Fibroblast of pulmonary artery (primary cell): ENCODE measurements around the gene ZNF100.

Experiments
- DNase-seq: peaks from one replicate; pipeline ENCODE4 v3.0.0-alpha.2; 2010; ENCODE audit warnings: low read depth
- H3K4me3 ChIP-seq: replicated peaks from 2 replicates; pipeline ENCODE4 v1.5.1; 2011; ENCODE audit warnings: low read depth, mild to moderate bottlenecking, control low read depth, low read length, moderate library complexity
- CTCF ChIP-seq: IDR thresholded peaks from 2 replicates; pipeline ENCODE4 v1.5.1; 2011; ENCODE audit warnings: mild to moderate bottlenecking, control low read depth, low read length, inconsistent platforms; ENCODE audit errors: missing control alignments

The ZNF100 gene

GRCh38 chr19:21697698-21698097 lies 69.7 kb downstream of the ZNF100 start:
- TF ChIP-seq CTCF, result no peak
- H3K4me3 ChIP-seq, result no peak overlapping the region
- no peak for DNase-seq

- no peak overlapping the region for H3K4me3 ChIP-seq
- DNase-seq, result no peak
- TF ChIP-seq CTCF, result no peak
These were observed 73.0 kb downstream of the ZNF100 start for GRCh38 chr19:21694171-21694906.

GRCh38 chr19:21693399-21693798 lies 74.0 kb downstream of the ZNF100 start:
- H3K4me3 ChIP-seq, result no peak overlapping the region
- no peak for DNase-seq
- TF ChIP-seq CTCF, result no peak

- no peak overlapping the region for H3K4me3 ChIP-seq
- TF ChIP-seq CTCF, result no peak
- no peak for DNase-seq
These were observed 75.7 kb downstream of the ZNF100 start for GRCh38 chr19:21691661-21692060.

- no peak overlapping the region for H3K4me3 ChIP-seq
- no peak for TF ChIP-seq CTCF
These were observed 78.9 kb downstream of the ZNF100 start for GRCh38 chr19:21688464-21688863.

GRCh38 chr19:21680671-21681070 lies 86.7 kb downstream of the ZNF100 start:
- no peak for DNase-seq
- no peak overlapping the region for H3K4me3 ChIP-seq
- no peak for TF ChIP-seq CTCF

More at GRCh38 chr19:21688464-21688863, 78.9 kb downstream of the ZNF100 start:
- no peak for DNase-seq

GRCh38 chr19:21680026-21680425 lies 87.4 kb downstream of the ZNF100 start:
- no peak for DNase-seq
- no peak overlapping the region for H3K4me3 ChIP-seq
- no peak for TF ChIP-seq CTCF
